SK-N-SH treated with all-trans-retinoic acid at 6 μM for 48 hours (cell line): ENCODE results near the gene NSL1.

Source experiments
- ATAC-seq: fragments of 200-7000 bp; cut with Tn5 transposase; 3 replicates; pipeline ENCODE4 v1.9.1; 2020; ENCODE audit warnings: mild to moderate bottlenecking, moderate library complexity
- BACH2 ChIP-seq: fragments of 250-450 bp; sonication (Bioruptor Pico); IDR thresholded peaks from 2 replicates; pipeline ENCODE4 v1.9.0; 2021; ENCODE audit warnings: mild to moderate bottlenecking, borderline replicate concordance
- CSDC2 ChIP-seq: fragments of 250-450 bp; sonication (Bioruptor Pico); IDR thresholded peaks from 2 replicates; pipeline ENCODE4 v1.5.0; 2020; ENCODE audit warnings: mild to moderate bottlenecking, moderate library complexity
- CSRNP3 ChIP-seq: fragments of 250-450 bp; sonication (Bioruptor Pico); IDR thresholded peaks from 2 replicates; pipeline ENCODE4 v1.5.1; 2021; ENCODE audit warnings: mild to moderate bottlenecking, moderate library complexity
- ESRRG ChIP-seq: fragments of 250-450 bp; sonication (Bioruptor Pico); IDR thresholded peaks from 2 replicates; pipeline ENCODE4 v1.6.1; 2021; ENCODE audit warnings: mild to moderate bottlenecking
- GLIS3 ChIP-seq: fragments of 250-450 bp; sonication (Bioruptor Pico); IDR thresholded peaks from 2 replicates; pipeline ENCODE4 v1.5.0; 2020; ENCODE audit warnings: mild to moderate bottlenecking, moderate library complexity
- ISL1 ChIP-seq: fragments of 250-450 bp; sonication (Bioruptor Pico); IDR thresholded peaks from 2 replicates; pipeline ENCODE4 v2.1.2; 2022; ENCODE audit warnings: mild to moderate bottlenecking, moderate library complexity
- OSR1 ChIP-seq: fragments of 250-450 bp; sonication (Bioruptor Pico); IDR thresholded peaks from 2 replicates; pipeline ENCODE4 v1.8.0; 2022; ENCODE audit warnings: moderate library complexity, mild to moderate bottlenecking, inconsistent platforms
- PATZ1 ChIP-seq: fragments of 250-450 bp; sonication (Bioruptor Pico); IDR thresholded peaks from 2 replicates; pipeline ENCODE4 v1.8.0; 2020; ENCODE audit warnings: mild to moderate bottlenecking, moderate library complexity, borderline replicate concordance
- POU6F1 ChIP-seq: fragments of 250-450 bp; sonication (Bioruptor Pico); IDR thresholded peaks from 2 replicates; pipeline ENCODE4 v1.8.0; 2021; ENCODE audit warnings: low read depth, mild to moderate bottlenecking, moderate library complexity, borderline replicate concordance
- PPARA ChIP-seq: fragments of 250-450 bp; sonication (Bioruptor Pico); IDR thresholded peaks from 2 replicates; pipeline ENCODE4 v1.5.0; 2020; ENCODE audit warnings: mild to moderate bottlenecking, borderline replicate concordance
- RARB ChIP-seq: fragments of 250-450 bp; sonication (Bioruptor Pico); IDR thresholded peaks from 2 replicates; pipeline ENCODE4 v1.8.0; 2021; ENCODE audit warnings: mild to moderate bottlenecking, moderate library complexity
- SNAI2 ChIP-seq: fragments of 250-450 bp; sonication (Bioruptor Pico); IDR thresholded peaks from 2 replicates; pipeline ENCODE4 v1.5.0; 2020; ENCODE audit warnings: mild to moderate bottlenecking, moderate library complexity
- TCF4 ChIP-seq: fragments of 250-450 bp; sonication (Bioruptor Pico); IDR thresholded peaks from 2 replicates; pipeline ENCODE4 v1.8.0; 2021; ENCODE audit warnings: mild to moderate bottlenecking, moderate library complexity, borderline replicate concordance
- TOX ChIP-seq: fragments of 250-450 bp; sonication (Bioruptor Pico); IDR thresholded peaks from 2 replicates; pipeline ENCODE4 v1.8.0; 2021; ENCODE audit warnings: mild to moderate bottlenecking, moderate library complexity, borderline replicate concordance
- TSHZ2 ChIP-seq: fragments of 250-450 bp; sonication (Bioruptor Pico); IDR thresholded peaks from 2 replicates; pipeline ENCODE4 v1.5.0; 2020; ENCODE audit warnings: mild to moderate bottlenecking, moderate library complexity
- ZFP3 ChIP-seq: fragments of 250-450 bp; sonication (Bioruptor Pico); IDR thresholded peaks from 2 replicates; pipeline ENCODE4 v1.5.0; 2020; ENCODE audit warnings: mild to moderate bottlenecking, moderate library complexity
- ZFP30 ChIP-seq: fragments of 450-650 bp; formaldehyde crosslinking; IDR thresholded peaks from 2 replicates; pipeline ENCODE4 v1.5.0; 2022; ENCODE audit warnings: mild to moderate bottlenecking, moderate library complexity
- ZNF70 ChIP-seq: fragments of 450-650 bp; formaldehyde crosslinking; IDR thresholded peaks from 2 replicates; pipeline ENCODE4 v1.5.0; 2020; ENCODE audit warnings: mild to moderate bottlenecking, moderate library complexity
- ZNF8 ChIP-seq: fragments of 450-650 bp; formaldehyde crosslinking; IDR thresholded peaks from 2 replicates; pipeline ENCODE4 v1.5.0; 2020; ENCODE audit warnings: mild to moderate bottlenecking, moderate library complexity
- TF ChIP-seq, protein P1 (sequence below): fragments of 250-450 bp; sonication (Bioruptor Pico); IDR thresholded peaks from 2 replicates; pipeline ENCODE4 v1.5.1; 2020; ENCODE audit warnings: low read depth, mild to moderate bottlenecking, moderate library complexity

The NSL1 gene

DNA sequence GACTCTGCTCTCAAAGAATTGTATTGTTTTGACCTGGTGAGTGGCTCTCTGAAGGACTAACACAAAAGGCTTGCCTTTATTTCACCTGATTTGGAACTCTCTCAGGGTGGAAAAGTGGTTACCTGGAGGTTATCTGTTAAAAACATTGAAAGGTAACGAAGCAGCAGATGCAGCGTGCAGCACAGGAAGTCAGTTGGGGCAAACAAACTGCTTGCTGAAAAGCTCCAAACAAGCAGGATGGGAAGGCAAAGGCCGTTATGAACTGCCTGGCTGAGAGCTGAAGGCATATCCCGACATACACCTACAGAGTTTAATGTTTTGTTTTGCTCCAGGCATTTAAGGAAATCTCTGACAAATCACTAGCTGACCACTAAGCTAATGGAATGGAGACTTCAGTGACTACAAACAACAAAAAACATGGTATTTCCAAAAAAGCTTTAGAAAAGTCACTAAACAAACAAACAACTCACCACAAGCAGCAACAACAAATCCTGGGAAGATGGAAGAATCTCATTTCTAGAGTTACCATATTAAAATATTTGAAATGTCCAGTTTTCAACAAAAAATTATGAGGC, 47.6 kb downstream of the NSL1 start:
- TF ChIP-seq POU6F1 = no peak
- no peak for TF ChIP-seq BACH2 (CRISPR knock-in tag)
- no peak for TF ChIP-seq CSRNP3 (CRISPR knock-in tag)
- no peak for TF ChIP-seq PPARA (CRISPR knock-in tag)
- no peak for TF ChIP-seq ZFP3 (CRISPR knock-in tag)
- no peak for ATAC-seq

GRCh38 chr1:212738330-212738729, 53.2 kb downstream of the NSL1 start:
- TF ChIP-seq RARB (CRISPR knock-in tag) (no peak), OSR1 (no peak), TCF4 (no peak), ZNF8 (CRISPR knock-in tag) (no peak), SNAI2 (no peak), TSHZ2 (no peak), TOX (CRISPR knock-in tag) (no peak), ZFP30 (no peak), CSDC2 (CRISPR knock-in tag) (no peak), PATZ1 (CRISPR knock-in tag) (no peak), GLIS3 (CRISPR knock-in tag) (no peak), PPARA (CRISPR knock-in tag) (no peak), ESRRG (CRISPR knock-in tag) (no peak), ZNF70 (CRISPR knock-in tag) (no peak), ISL1 (CRISPR knock-in tag) (no peak)
- TF ChIP-seq, protein P1, sequence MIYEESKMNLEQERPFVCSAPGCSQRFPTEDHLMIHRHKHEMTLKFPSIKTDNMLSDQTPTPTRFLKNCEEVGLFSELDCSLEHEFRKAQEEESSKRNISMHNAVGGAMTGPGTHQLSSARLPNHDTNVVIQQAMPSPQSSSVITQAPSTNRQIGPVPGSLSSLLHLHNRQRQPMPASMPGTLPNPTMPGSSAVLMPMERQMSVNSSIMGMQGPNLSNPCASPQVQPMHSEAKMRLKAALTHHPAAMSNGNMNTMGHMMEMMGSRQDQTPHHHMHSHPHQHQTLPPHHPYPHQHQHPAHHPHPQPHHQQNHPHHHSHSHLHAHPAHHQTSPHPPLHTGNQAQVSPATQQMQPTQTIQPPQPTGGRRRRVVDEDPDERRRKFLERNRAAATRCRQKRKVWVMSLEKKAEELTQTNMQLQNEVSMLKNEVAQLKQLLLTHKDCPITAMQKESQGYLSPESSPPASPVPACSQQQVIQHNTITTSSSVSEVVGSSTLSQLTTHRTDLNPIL (CRISPR knock-in tag) = no peak

GRCh38 chr1:212737559-212737958, 54.0 kb downstream of the NSL1 start:
- TF ChIP-seq TOX (CRISPR knock-in tag) (no peak), GLIS3 (CRISPR knock-in tag) (no peak), ESRRG (CRISPR knock-in tag) (no peak), ISL1 (CRISPR knock-in tag) (no peak), TSHZ2 (no peak), POU6F1 (no peak)
- ATAC-seq = no peak

More at GRCh38 chr1:212738330-212738729, 53.2 kb downstream of the NSL1 start:
- no peak for ATAC-seq
